IMR-90 (cell line): Measurements from ENCODE around the gene UBE3B. TPM values are rescaled to one million over a fixed set of nuclear protein-coding genes. Genes with fewer than 3 reads are reported as not detected.
A peak's percentile ranks its signal among the peaks of the same experiment; 100 is the strongest.

ENCODE experiments used
- ATAC-seq: fragments of 200-7000 bp; cut with Tn5 transposase; 2 replicates; pipeline ENCODE4 v1.9.1; 2020; ENCODE audit warnings: low read depth, mild to moderate bottlenecking, moderate library complexity
- BruUV-seq: library from RNA; stranded (reverse); fragments of 400-500 nt; replicated peaks from 2 replicates; lab custom pipeline; 2021; lab: Mats Ljungman, UMichigan
- CTCF ChIA-PET: fragments of 300-600 bp; formaldehyde crosslinking; extraction: SDS; loops from one replicate; lab custom pipeline; 2021; ENCODE audit warnings: antibody characterized with exemption; lab: Yijun Ruan, JAX
- POLR2A ChIA-PET: fragments of 300-600 bp; sonication (Branson Sonifier 250); formaldehyde crosslinking; loops from one replicate; lab custom pipeline; 2022; ENCODE audit warnings: antibody characterized with exemption; ENCODE audit not compliant: unreplicated experiment; lab: Charles Lee
- DNase-seq: peaks from one replicate; pipeline ENCODE4 v3.0.0; 2013
- H2AFZ ChIP-seq: replicated peaks from 2 replicates; pipeline ENCODE3; 2013; ENCODE audit warnings: low read length, mild to moderate bottlenecking; ENCODE audit not compliant: poor library complexity
- H2AK5ac ChIP-seq: 2 replicates; pipeline ENCODE4 v1.6.1; 2013; ENCODE audit warnings: low read depth, low read length, inconsistent platforms
- H2AK9ac ChIP-seq: replicated peaks from 2 replicates; pipeline ENCODE3; 2013; ENCODE audit warnings: mild to moderate bottlenecking, low read depth, low read length, moderate library complexity; ENCODE audit not compliant: poor library complexity
- H2BK120ac ChIP-seq: 2 replicates; pipeline ENCODE4 v1.6.1; 2013; ENCODE audit warnings: low read depth, low read length, inconsistent platforms
- H2BK15ac ChIP-seq: 3 replicates; pipeline ENCODE4 v1.6.1; 2013; ENCODE audit warnings: low read depth, low read length, inconsistent platforms
- H2BK20ac ChIP-seq: 2 replicates; pipeline ENCODE4 v1.6.1; 2013; ENCODE audit warnings: low read depth, mild to moderate bottlenecking, inconsistent platforms, low read length, moderate library complexity
- H2BK5ac ChIP-seq: 2 replicates; pipeline ENCODE4 v1.6.1; 2013; ENCODE audit warnings: mild to moderate bottlenecking, low read depth, low read length, inconsistent platforms; ENCODE audit not compliant: poor library complexity, severe bottlenecking
- H3K14ac ChIP-seq: replicated peaks from 2 replicates; pipeline ENCODE4 v1.6.1; 2013; ENCODE audit warnings: low read depth, low read length, inconsistent platforms
- H3K18ac ChIP-seq: 2 replicates; pipeline ENCODE4 v1.6.1; 2013; ENCODE audit warnings: low read depth, low read length, control low read depth
- H3K23ac ChIP-seq: 2 replicates; pipeline ENCODE4 v1.6.1; 2013; ENCODE audit warnings: low read depth, low read length, inconsistent platforms
- H3K27ac ChIP-seq: 2 replicates; pipeline ENCODE4 v1.5.1; 2013; ENCODE audit warnings: mild to moderate bottlenecking, control low read depth, low read length; ENCODE audit not compliant: insufficient read depth
- H3K27me3 ChIP-seq: 2 replicates; pipeline ENCODE4 v1.6.1; 2013; ENCODE audit warnings: low read length; ENCODE audit not compliant: control insufficient read depth, insufficient read depth
- H3K36me3 ChIP-seq: 2 replicates; pipeline ENCODE4 v1.6.1; 2013; ENCODE audit warnings: low read length, mixed read lengths; ENCODE audit not compliant: control insufficient read depth, insufficient read depth
- H3K4ac ChIP-seq: 2 replicates; pipeline ENCODE4 v1.6.1; 2013; ENCODE audit warnings: low read depth, low read length, inconsistent platforms
- H3K4me1 ChIP-seq: 2 replicates; pipeline ENCODE4 v1.6.1; 2013; ENCODE audit warnings: low read length, mixed read lengths; ENCODE audit not compliant: control insufficient read depth, insufficient read depth
- H3K4me2 ChIP-seq: 2 replicates; pipeline ENCODE4 v1.6.1; 2013; ENCODE audit warnings: low read depth, mild to moderate bottlenecking, control low read depth, low read length, moderate library complexity
- H3K4me3 ChIP-seq: 2 replicates; pipeline ENCODE4 v1.5.1; 2013; ENCODE audit warnings: low read depth, mild to moderate bottlenecking, control low read depth, low read length, moderate library complexity; ENCODE audit not compliant: insufficient read depth
- H3K56ac ChIP-seq: 2 replicates; pipeline ENCODE4 v1.6.1; 2013; ENCODE audit warnings: low read length, inconsistent platforms; ENCODE audit not compliant: insufficient read depth; ENCODE audit errors: extremely low read depth
- H3K79me1 ChIP-seq, 2 experiments: 2 replicates each; pipeline ENCODE4 v1.6.1; 2013; ENCODE audit warnings: low read length in 2 of 2, inconsistent platforms in 1 of 2, low read depth in 1 of 2
- H3K9ac ChIP-seq: 2 replicates; pipeline ENCODE4 v1.6.1; 2013; ENCODE audit warnings: low read depth, low read length, control low read depth
- H3K9me1 ChIP-seq: 2 replicates; pipeline ENCODE4 v1.6.1; 2013; ENCODE audit warnings: low read length, inconsistent platforms; ENCODE audit not compliant: insufficient read depth
- H3K9me3 ChIP-seq: 2 replicates; pipeline ENCODE4 v1.6.1; 2013; ENCODE audit warnings: low read length; ENCODE audit not compliant: control insufficient read depth, insufficient read depth
- H4K20me1 ChIP-seq: 2 replicates; pipeline ENCODE4 v1.6.1; 2013; ENCODE audit warnings: low read length, inconsistent platforms; ENCODE audit not compliant: insufficient read depth
- H4K5ac ChIP-seq: 2 replicates; pipeline ENCODE4 v1.6.1; 2013; ENCODE audit warnings: mild to moderate bottlenecking, low read depth, low read length, control low read depth
- H4K8ac ChIP-seq, 2 experiments: 2 replicates each; pipeline ENCODE4 v1.6.1; 2013; ENCODE audit warnings: low read depth in 2 of 2, low read length in 2 of 2, control low read depth in 1 of 2, inconsistent platforms in 1 of 2
- H4K91ac ChIP-seq: 2 replicates; pipeline ENCODE4 v1.6.1; 2013; ENCODE audit warnings: low read depth, low read length, inconsistent platforms; ENCODE audit not compliant: insufficient read depth
- CEBPB ChIP-seq: IDR thresholded peaks from 2 replicates; pipeline ENCODE4 v1.6.1; 2012; ENCODE audit warnings: low read depth, low read length, improper control_type of control experiment
- FOS ChIP-seq: fragments of 150-350 bp; IDR thresholded peaks from 2 replicates; pipeline ENCODE4 v1.6.1; 2016; ENCODE audit warnings: low read depth, low read length
- MAFK ChIP-seq: IDR thresholded peaks from 2 replicates; pipeline ENCODE4 v1.6.1; 2012; ENCODE audit warnings: low read depth, low read length, improper control_type of control experiment
- MAZ ChIP-seq: IDR thresholded peaks from 2 replicates; pipeline ENCODE4 v1.6.1; 2012; ENCODE audit warnings: low read depth, mild to moderate bottlenecking, low read length, improper control_type of control experiment, moderate library complexity, borderline replicate concordance
- MXI1 ChIP-seq: IDR thresholded peaks from 2 replicates; pipeline ENCODE4 v1.6.1; 2012; ENCODE audit warnings: low read depth, mild to moderate bottlenecking, low read length, moderate library complexity, borderline replicate concordance
- NFE2L2 ChIP-seq: fragments of 150-350 bp; IDR thresholded peaks from 2 replicates; pipeline ENCODE4 v1.6.1; 2016; ENCODE audit warnings: low read depth, mild to moderate bottlenecking, low read length
- RFX5 ChIP-seq: IDR thresholded peaks from 2 replicates; pipeline ENCODE4 v1.8.0; 2012; ENCODE audit warnings: low read depth, mild to moderate bottlenecking, low read length, moderate library complexity
- WGBS, 2 experiments: methylation state at CpG; one replicate each; pipeline versions ENCODE4 v1.1.5 to v1.1.7; 2013; ENCODE audit warnings: missing lambda C conversion rate in 2 of 2; ENCODE audit not compliant: insufficient read length in 1 of 2; ENCODE audit errors: extremely low coverage in 2 of 2; 5-methylcytosine and 5-hydroxymethylcytosine counted together
- dilution Hi-C: fragments of 300-500 bp; cut with HindIII; formaldehyde crosslinking; loops from one replicate; pipeline ENCODE4 v1.14.3; 2018; ENCODE audit warnings: low sequenced_read_pairs; ENCODE audit not compliant: unreplicated experiment
- in situ Hi-C: fragments of 300-500 bp; cut with MboI; formaldehyde crosslinking; loops from 3 replicates; pipeline ENCODE4 v1.14.3; 2019; ENCODE audit warnings: low sequenced_read_pairs, inconsistent platforms, mixed read lengths
- intact Hi-C: fragments of 100-400 bp; cut with micrococcal nuclease; formaldehyde crosslinking; loops from 2 replicates; pipeline ENCODE4 v1.10.0; 2022
- polyA plus RNA-seq, 3 experiments: library from polyadenylated mRNA; depleted of rRNA; stranded (reverse); fragments of >200 nt; gene quantifications; 2 replicates each; pipeline ENCODE4 v1.2.3, GENCODE V29; 2012; ENCODE audit warnings: low replicate concordance in 1 of 3
- total RNA-seq: library from RNA; depleted of rRNA; stranded (reverse); fragments of >200 nt; gene quantifications from 2 replicates; pipeline ENCODE4 v1.2.3, GENCODE V29; 2012
- TF ChIP-seq, protein P1 (sequence below): fragments of 150-350 bp; IDR thresholded peaks from 2 replicates; pipeline ENCODE4 v1.6.1; 2016; ENCODE audit warnings: low read depth, mild to moderate bottlenecking, low read length, moderate library complexity, borderline replicate concordance
- TF ChIP-seq, protein P2 (sequence below): conservative IDR thresholded peaks from 2 replicates; pipeline ENCODE4 v1.5.1; 2012; ENCODE audit warnings: mild to moderate bottlenecking, low read depth, low read length, improper control_type of control experiment
- TF ChIP-seq, protein P3 (sequence below): fragments of 150-350 bp; IDR thresholded peaks from 2 replicates; pipeline ENCODE4 v1.6.1; 2017; ENCODE audit warnings: mild to moderate bottlenecking, antibody characterized with exemption, low read length, low read depth

Gene UBE3B
- total and polyA plus RNA-seq, 2 of the 4 experiments (the other 2 are of a cell fraction): 18.8 to 24.9 TPM

DNA sequence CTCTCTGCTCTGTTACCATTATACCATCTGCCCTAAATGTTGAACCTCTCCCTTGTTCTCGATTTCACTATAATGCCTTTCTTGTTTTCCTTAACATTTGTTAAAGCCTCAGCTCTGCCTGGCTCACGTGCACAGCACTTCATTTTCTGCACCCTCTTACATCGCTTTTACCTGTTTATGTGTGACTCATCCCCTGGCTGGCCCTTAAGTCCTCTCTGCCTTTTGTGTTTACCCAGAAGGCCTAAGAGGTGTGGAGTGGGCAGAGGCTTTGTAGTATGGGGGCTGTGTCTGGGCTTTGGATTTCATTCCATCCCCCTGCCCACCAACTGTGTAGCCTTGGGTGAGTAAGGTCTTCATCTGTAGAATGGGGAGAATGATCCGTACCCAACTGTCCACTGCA is 36.5 kb downstream of the UBE3B start:
- Histone ChIP-seq H3K18ac (no peak overlapping the region), H3K4me1 (peaks cover 1% of the 10 kb centered on the region), H3K36me3 (peaks cover 54% of the 10 kb centered on the region), H2AK9ac (no peak overlapping the region), H2BK20ac (no peak overlapping the region), H3K56ac (no peak overlapping the region), H3K79me1 (no peaks in the 10 kb centered on the region), H2BK5ac (no peak overlapping the region), H4K91ac (no peak overlapping the region), H4K8ac (no peak overlapping the region), H3K14ac (no peak overlapping the region), H4K5ac (no peak overlapping the region), H3K9me3 (no peaks in the 10 kb centered on the region), H3K9me1 (0 out of 2 replicates have a peak, but pooled peaks cover 3% of the 10 kb centered on the region), H3K4me2 (no peak overlapping the region), H2AK5ac (no peak overlapping the region), H2AFZ (no peak overlapping the region), H2BK120ac (no peak overlapping the region), H3K27me3 (no peaks in the 10 kb centered on the region), H3K4ac (no peak overlapping the region), H2BK15ac (no peak overlapping the region), H4K20me1 (0 out of 2 replicates have a peak, but pooled peaks cover 3% of the 10 kb centered on the region), H3K9ac (no peak overlapping the region), H3K4me3 (no peak overlapping the region), H3K23ac (no peak overlapping the region), H3K27ac (no peak overlapping the region)
- ChIA-PET CTCF (interaction anchor here (0.6 kb wide), 2 partner anchors 81 to 282 kb away, joined by 3 read pairs; no protein-coding TSS in a partner anchor), POLR2A (no interaction called here)
- intact Hi-C loops (no loop called here), in situ Hi-C loops (no loop called here), dilution Hi-C loops (no loop called here)
- TF ChIP-seq, protein P1, sequence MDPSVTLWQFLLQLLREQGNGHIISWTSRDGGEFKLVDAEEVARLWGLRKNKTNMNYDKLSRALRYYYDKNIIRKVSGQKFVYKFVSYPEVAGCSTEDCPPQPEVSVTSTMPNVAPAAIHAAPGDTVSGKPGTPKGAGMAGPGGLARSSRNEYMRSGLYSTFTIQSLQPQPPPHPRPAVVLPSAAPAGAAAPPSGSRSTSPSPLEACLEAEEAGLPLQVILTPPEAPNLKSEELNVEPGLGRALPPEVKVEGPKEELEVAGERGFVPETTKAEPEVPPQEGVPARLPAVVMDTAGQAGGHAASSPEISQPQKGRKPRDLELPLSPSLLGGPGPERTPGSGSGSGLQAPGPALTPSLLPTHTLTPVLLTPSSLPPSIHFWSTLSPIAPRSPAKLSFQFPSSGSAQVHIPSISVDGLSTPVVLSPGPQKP: no peak
- TF ChIP-seq MAZ: no peak
- TF ChIP-seq MAFK: no peak
- TF ChIP-seq, protein P2, sequence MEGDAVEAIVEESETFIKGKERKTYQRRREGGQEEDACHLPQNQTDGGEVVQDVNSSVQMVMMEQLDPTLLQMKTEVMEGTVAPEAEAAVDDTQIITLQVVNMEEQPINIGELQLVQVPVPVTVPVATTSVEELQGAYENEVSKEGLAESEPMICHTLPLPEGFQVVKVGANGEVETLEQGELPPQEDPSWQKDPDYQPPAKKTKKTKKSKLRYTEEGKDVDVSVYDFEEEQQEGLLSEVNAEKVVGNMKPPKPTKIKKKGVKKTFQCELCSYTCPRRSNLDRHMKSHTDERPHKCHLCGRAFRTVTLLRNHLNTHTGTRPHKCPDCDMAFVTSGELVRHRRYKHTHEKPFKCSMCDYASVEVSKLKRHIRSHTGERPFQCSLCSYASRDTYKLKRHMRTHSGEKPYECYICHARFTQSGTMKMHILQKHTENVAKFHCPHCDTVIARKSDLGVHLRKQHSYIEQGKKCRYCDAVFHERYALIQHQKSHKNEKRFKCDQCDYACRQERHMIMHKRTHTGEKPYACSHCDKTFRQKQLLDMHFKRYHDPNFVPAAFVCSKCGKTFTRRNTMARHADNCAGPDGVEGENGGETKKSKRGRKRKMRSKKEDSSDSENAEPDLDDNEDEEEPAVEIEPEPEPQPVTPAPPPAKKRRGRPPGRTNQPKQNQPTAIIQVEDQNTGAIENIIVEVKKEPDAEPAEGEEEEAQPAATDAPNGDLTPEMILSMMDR: no peak
- no peak for TF ChIP-seq RFX5
- no peak for TF ChIP-seq NFE2L2
- TF ChIP-seq MXI1: no peak
- no peak for TF ChIP-seq FOS
- no peak for TF ChIP-seq CEBPB
- TF ChIP-seq, protein P3, sequence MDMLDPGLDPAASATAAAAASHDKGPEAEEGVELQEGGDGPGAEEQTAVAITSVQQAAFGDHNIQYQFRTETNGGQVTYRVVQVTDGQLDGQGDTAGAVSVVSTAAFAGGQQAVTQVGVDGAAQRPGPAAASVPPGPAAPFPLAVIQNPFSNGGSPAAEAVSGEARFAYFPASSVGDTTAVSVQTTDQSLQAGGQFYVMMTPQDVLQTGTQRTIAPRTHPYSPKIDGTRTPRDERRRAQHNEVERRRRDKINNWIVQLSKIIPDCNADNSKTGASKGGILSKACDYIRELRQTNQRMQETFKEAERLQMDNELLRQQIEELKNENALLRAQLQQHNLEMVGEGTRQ: no peak
- BruUV-seq: no TSS peak
- DNase-seq (peak; percentile 11), ATAC-seq (no peak)
- WGBS, 2 experiments: 78% methylated on average over 2 of the region's 4 CpGs; no CpG with 5 or more reads in 1 of the 2 experiments
